ENCODE measurements around the gene GRIN1. TPM values are rescaled to one million over a fixed set of nuclear protein-coding genes. Genes with fewer than 3 reads are reported as not detected.

Gene GRIN1
- total RNA-seq, 6 experiments from 2014 or later: 0.51 to 1.1 (median 0.66) TPM; not detected in 3

DNA sequence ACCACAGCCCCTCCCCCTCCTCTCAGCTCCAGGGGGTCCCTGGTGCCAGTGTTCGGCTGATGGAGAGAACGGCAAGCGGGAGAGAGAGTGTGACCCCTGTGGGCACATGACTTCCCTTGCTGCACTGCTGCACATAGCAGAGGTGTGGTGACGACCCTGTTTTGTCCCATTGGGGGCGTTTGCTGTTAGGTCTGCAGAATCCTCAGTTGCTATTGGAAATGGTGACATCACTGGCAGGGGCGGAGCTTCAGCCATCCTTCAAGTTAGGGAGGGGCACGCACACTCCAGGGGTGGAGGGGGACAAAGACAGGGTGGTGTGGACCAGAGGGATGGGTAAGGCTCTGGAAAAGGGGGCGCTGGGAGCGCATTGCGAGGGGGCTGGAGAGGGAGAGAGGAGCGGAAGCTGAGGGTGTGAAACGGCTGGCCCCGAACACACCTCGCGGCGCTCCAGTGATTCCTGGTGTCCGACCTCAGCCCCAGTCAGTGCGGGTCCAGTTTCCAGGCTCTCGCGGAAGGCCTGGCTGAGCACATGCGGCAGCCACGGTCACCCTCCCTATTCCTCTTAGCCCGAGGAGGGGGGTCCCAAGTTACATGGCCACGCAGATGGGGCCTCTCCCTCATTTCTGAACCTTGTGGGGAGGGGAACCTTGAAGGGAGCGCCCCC lies 764 bp upstream of the GRIN1 start:
- Mint-ChIP-seq H3K9me3 (no peaks in the 10 kb centered on the region), H3K4me1 (ENCODE audit: low read depth) (no peaks in the 10 kb centered on the region), H3K36me3 (ENCODE audit: low read depth) (no peaks in the 10 kb centered on the region), H3K27ac (no peak overlapping the region), H3K27me3 (ENCODE audit: insufficient read depth) (peaks cover 29% of the 10 kb centered on the region), H3K4me3 (no peak overlapping the region)
- TF ChIP-seq CTCF (IDR thresholded peaks at IDR 0.05): no peak
- DNase-seq: no peak

- no peak for DNase-seq
- Mint-ChIP-seq H3K27ac (no peak overlapping the region), H3K4me1 (ENCODE audit: low read depth) (no peaks in the 10 kb centered on the region), H3K36me3 (ENCODE audit: low read depth) (no peaks in the 10 kb centered on the region), H3K4me3 (no peak overlapping the region), H3K9me3 (no peaks in the 10 kb centered on the region), H3K27me3 (ENCODE audit: insufficient read depth) (peaks cover 31% of the 10 kb centered on the region)
- TF ChIP-seq CTCF (IDR thresholded peaks at IDR 0.05): no peak
Measured at GRCh38 chr9:137139468-137140150, 655 bp downstream of the GRIN1 start.

DNA sequence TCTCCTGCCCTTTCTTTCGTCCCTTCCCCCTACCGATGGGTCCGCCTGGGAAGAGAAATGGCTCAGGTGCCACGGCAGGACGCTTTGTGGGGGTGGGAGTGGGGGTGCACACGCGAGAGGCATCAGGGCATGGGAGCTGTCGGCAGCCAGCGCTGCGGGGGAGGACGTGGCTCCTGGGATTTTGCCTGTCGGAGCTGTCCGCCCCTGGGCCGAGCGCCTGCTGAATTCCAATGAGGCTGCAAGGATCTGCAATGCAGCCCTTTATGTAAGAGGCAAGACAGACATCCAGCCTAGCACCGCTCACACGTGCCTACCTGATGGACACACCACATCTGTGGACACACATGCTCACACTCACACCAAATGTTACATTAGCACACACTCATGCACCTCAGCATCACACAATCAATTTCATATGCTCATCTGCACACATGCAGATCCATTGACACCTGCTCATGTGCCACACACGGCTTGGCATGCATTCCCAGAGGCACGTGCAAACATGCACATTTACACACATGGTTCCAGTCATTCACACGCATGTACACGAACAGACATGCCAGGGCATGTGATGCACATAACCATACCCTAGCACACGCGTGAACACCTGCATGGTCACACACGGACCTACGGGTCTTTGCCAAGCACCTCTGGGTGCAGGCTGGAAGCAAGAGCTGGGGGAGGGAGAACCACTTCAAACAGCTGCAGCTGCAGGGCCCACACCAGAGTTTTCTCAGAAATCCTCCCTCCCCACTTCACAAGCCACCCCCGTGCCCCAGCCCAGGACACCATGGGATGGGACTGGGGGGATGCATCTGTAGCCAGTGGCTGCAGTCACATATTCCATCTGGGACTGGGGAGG lies 1.4 kb downstream of the GRIN1 start:
- Mint-ChIP-seq H3K4me3 (no peak overlapping the region), H3K36me3 (ENCODE audit: low read depth) (no peaks in the 10 kb centered on the region), H3K27me3 (ENCODE audit: insufficient read depth) (peaks cover 31% of the 10 kb centered on the region), H3K27ac (no peak overlapping the region), H3K9me3 (no peaks in the 10 kb centered on the region), H3K4me1 (ENCODE audit: low read depth) (no peaks in the 10 kb centered on the region)
- TF ChIP-seq CTCF (IDR thresholded peaks at IDR 0.05): no peak
- DNase-seq: no peak

GRCh38 chr9:137141050-137141810 lies 2.3 kb downstream of the GRIN1 start:
- Mint-ChIP-seq H3K36me3 (ENCODE audit: low read depth) (no peaks in the 10 kb centered on the region), H3K4me1 (ENCODE audit: low read depth) (no peaks in the 10 kb centered on the region), H3K4me3 (no peak overlapping the region), H3K27me3 (ENCODE audit: insufficient read depth) (peaks cover 31% of the 10 kb centered on the region), H3K9me3 (no peaks in the 10 kb centered on the region), H3K27ac (no peak overlapping the region)
- no peak for TF ChIP-seq CTCF (IDR thresholded peaks at IDR 0.05)
- no peak for DNase-seq
